Fibroblast of gingiva (primary cell): ENCODE results near the gene GLB1L3.
"Not testable (repeated sequence)": the region's sequence is repeated elsewhere in the genome, so short reads cannot be mapped to it uniquely, and the experiment has no call there.

Source experiments
- DNase-seq: peaks from one replicate; pipeline ENCODE4 v3.0.0-alpha.2; 2011; ENCODE audit warnings: low read depth

Gene GLB1L3

DNA sequence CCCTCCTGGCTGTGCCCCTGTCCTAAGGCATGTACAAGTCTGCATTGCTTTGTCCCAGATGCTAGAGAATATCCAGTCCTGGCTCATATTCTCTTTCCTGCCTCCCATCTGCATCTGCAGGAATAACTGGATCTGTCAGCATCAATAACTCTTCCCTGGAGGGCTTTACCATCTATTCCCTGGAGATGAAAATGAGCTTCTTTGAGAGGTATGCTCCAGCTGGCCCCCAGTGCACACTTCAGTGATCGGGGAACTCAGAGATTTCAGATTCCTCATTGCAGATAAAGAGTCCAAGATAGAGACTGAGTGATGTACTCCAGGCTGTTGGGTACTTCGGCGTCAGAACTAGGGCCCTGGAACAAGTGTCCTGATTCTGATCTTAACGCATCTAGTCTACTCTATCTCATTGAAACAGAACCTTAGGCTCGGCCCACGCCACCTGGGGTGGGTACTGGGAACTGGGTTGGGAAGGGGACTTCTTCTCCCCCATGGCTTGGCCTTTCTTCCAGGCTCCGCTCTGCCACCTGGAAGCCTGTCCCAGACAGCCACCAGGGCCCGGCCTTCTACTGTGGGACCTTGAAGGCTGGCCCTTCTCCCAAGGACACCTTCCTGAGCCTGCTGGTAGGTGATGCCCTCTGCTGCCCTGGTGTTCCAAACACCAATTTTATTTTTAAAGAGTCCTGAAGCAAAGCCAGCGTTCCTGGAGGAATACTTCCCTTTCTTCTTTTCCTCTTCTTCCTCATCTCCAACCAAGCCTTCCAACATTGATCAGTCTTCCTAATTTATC, 37.8 kb downstream of the GLB1L3 start:
- DNase-seq: no peak

- DNase-seq: no peak
Measured at GRCh38 chr11:134317103-134317502, 40.9 kb downstream of the GLB1L3 start.

- not testable (repeated sequence) for DNase-seq
Measured at GRCh38 chr11:134321373-134321772, 45.2 kb downstream of the GLB1L3 start.

DNA sequence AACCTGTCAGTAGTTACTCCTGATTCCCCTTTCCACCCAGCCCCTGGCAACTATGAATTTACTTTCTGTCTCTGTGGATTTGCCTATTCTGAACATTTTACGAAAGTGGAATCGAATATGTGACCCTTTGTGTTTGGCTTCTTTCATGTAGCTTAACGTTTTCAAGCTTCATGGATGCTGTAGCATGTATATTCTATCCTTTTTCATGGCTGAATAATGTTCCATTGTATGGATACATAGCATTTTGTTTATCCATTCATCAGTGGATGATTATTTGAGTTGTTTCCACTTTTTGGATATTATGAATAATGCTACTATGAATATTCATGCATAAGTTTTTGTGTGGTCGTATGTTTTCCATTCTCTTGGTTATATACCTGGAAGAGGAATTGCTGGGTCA, 46.4 kb downstream of the GLB1L3 start:
- DNase-seq: no peak

DNA sequence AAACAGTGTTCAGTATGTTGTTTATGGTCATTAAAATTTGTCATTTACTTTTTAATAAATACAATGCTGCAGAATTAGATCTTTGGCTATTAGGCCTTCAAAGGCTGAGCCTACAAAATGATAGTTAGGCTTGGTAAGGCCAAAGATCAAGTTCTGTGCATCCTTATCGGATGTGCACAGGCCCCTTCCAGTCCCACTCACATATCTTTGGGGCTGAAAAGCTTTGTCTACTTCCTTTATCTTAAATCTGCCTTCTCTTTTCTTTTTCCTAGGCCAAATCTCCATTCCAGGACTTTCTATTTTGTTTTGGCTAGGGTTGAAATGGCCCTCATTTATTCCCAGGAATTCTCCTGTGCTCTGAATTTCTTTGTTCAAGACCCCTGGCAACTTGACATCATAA, 52.3 kb downstream of the GLB1L3 start:
- DNase-seq: no peak

DNA sequence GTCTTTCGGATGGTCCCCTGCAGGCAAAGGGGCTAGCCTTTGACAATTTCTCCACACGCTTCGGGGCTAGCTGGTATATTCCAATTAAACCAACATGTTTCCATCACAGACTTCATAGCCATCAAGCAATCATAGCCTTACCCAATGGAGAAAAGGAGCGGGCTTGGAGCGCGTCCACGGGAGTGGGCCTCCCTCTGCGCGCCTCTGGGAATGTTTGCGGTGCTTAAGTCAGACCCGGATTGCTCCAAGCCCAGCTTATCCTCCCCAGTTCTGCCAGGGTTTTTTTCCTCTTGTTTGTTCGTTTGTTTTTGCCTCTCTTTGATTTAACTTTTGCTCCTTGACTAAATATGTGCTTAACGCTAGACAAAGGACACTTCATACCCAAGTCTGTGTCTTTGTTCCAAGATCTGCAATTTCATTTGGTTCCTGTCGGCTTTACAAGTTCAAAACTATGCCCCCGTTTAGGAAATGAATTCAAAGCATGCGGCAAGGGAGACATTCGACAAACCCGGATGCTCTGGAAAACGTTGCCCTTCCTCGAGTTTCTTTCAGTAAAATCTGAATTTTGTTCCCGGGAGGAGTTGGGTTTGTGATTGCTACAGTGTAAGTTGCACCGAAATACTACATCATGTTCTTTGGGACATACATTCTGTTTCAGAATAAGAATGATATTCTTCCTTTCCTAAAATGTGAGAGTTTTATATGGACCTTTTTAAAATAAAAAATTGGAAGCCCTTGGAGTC, 54.6 kb downstream of the GLB1L3 start:
- DNase-seq: no peak

DNA sequence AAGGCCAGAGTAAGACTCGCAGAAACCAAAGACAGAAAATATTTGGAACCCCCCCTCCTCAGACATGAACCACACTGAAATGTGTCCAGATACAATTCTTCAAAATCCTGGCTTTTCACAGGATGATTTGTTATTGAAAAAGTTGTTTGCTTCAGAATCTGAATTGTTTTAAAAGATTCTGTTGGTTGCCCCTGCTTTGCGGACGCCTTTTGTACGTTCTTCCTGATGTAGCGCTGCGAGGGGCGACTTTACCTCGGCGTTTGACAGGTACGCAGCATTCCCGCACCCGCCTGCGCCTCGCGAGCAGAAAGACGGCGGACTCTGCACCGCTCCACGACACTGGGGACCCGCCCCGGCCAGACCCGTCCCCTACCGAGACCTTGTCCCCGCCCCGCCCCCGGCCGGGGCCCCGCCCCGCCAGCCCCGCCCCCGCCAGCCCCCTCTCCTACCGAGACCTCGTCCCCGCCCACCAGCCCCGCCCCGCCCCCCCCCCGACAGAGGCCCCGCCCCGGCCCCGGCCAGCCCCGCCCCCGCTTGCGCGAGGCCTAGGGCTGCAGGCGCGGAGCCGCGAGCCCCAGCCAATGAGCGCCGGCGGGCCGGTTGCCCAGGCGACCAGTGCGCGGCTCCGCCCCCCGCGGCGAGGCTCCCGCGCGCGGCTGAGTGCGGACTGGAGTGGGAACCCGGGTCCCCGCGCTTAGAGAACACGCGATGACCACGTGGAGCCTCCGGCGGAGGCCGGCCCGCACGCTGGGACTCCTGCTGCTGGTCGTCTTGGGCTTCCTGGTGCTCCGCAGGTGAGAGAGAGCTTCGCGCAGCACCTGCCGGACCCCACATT, 55.4 kb downstream of the GLB1L3 start, which contains the start of gene GLB1L2:
Gene GLB1L2 (plus strand): TSS at position 635 of the 835 bp plus-strand sequence. CDS start 74 bp downstream, at position 709.
- DNase-seq: no peak

GRCh38 chr11:134332189-134332631, 56.0 kb downstream of the GLB1L3 start:
- no peak for DNase-seq

GRCh38 chr11:134332782-134333181, 56.6 kb downstream of the GLB1L3 start:
- no peak for DNase-seq

GRCh38 chr11:134333312-134333711, 57.1 kb downstream of the GLB1L3 start:
- DNase-seq: no peak

- DNase-seq: no peak
Measured at GRCh38 chr11:134333946-134334345, 57.8 kb downstream of the GLB1L3 start.

- DNase-seq: no peak
Measured at GRCh38 chr11:134334796-134335571, 58.8 kb downstream of the GLB1L3 start.

DNA sequence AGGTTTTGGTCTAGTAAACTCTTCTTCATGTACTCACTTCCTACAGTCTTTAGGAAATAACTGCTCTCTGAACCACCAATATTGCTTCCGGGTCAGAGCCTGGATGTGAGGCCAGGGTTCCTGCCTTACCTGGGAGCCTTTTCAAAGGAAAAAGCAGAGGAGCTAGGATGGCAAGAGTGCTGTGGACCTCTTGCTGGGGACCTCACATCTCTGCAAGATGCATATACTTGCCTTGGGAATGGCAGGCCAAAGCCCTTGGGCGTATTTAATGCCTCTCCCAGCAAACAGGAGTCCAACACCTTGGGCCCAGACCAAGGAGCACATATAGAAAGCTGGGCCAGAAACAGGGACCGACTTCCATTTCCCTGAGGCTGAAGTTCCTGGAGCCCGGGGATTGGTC, 60.9 kb downstream of the GLB1L3 start:
- DNase-seq: no peak

GRCh38 chr11:134338068-134338467, 61.9 kb downstream of the GLB1L3 start:
- DNase-seq: no peak

DNA sequence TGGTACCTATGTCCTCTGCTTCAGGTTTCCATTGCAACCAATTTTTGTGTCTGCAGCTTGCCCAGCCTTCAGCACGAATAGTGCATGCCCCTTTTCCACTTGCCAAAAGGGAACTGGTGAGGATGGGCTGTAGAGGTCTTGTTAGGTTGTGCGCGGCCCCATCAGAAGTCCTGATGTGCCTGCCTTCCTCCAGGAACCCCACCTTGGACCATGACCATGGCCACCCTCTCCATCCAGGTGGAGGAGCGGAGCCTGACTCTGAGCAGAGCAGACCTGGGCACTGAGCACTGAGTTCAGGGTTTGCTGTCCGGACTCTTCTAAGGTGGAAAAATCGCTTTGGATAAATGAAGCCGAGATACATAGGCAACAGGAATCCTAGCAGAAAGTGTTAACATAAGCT, 62.5 kb downstream of the GLB1L3 start:
- DNase-seq: no peak

GRCh38 chr11:134339756-134340155, 63.6 kb downstream of the GLB1L3 start:
- DNase-seq: no peak

- no peak for DNase-seq
Measured at GRCh38 chr11:134340354-134340964, 64.3 kb downstream of the GLB1L3 start.

GRCh38 chr11:134341805-134342571, 65.8 kb downstream of the GLB1L3 start:
- no peak for DNase-seq

- no peak for DNase-seq
Measured at GRCh38 chr11:134342572-134343340, 66.6 kb downstream of the GLB1L3 start.

DNA sequence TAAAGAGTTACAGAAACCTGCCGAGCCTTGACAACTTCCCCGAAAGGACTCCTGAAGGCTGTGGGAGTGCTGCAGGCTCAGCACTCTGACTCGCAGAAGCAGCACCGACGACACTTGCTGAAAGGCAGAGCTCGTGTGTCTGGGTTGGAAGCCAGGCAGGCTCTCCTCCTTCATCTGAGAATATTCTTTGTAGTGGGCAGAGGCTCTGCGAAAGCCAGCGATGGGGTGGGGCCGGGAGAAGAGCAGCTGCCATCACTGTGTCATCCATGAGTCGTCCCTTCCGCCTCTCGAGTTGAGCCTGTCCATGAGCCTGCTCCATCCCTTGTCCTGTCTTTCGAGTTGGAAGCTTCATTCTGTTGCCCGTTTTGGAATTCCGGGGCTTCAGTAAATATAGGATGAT, 67.5 kb downstream of the GLB1L3 start:
- DNase-seq: no peak
